T47D (cell line): ENCODE results near the gene ZIC3.
A peak's percentile ranks its signal among the peaks of the same experiment; 100 is the strongest.
"Not testable (repeated sequence)": the region's sequence is repeated elsewhere in the genome, so short reads cannot be mapped to it uniquely, and the experiment has no call there.

ENCODE experiments used
- DNase-seq, 2 experiments: peaks; one replicate each; pipeline versions ENCODE4 v3.0.0 to v3.0.0-alpha.2; 2011 to 2012; ENCODE audit warnings: low read depth in 1 of 2, low spot score in 1 of 2
- JUND ChIP-seq: IDR thresholded peaks from 2 replicates; pipeline ENCODE4 v1.6.1; 2012; ENCODE audit warnings: low read depth
- in situ Hi-C: cut with HindIII; loops from 2 replicates; pipeline ENCODE4 v1.10.0; 2016; ENCODE audit warnings: low sequenced_read_pairs, low pct_unique_long_range_greater_than_20kb

Gene ZIC3

GRCh38 chrX:137565921-137566745, at the start of gene ZIC3:
Gene ZIC3 (plus strand): TSS chrX:137566127. CDS start chrX:137566692, 565 bp downstream.
- DNase-seq: peak; percentile 79 to 95
- no peak for TF ChIP-seq JUND
- in situ Hi-C loops: no loop called here

- in situ Hi-C loops: no loop called here
These were observed 46.5 kb upstream of the ZIC3 start for GRCh38 chrX:137519459-137519858.

GRCh38 chrX:137545711-137546651, 19.9 kb upstream of the ZIC3 start:
- no peak for TF ChIP-seq JUND
- in situ Hi-C loops: no loop called here
- DNase-seq: no peak

More at GRCh38 chrX:137519459-137519858, 46.5 kb upstream of the ZIC3 start:
- no peak for TF ChIP-seq JUND
- DNase-seq: no peak

GRCh38 chrX:137547291-137547690, 18.6 kb upstream of the ZIC3 start:
- TF ChIP-seq JUND: no peak
- in situ Hi-C loops: no loop called here
- DNase-seq: no peak

GRCh38 chrX:137548261-137548660, 17.7 kb upstream of the ZIC3 start:
- no peak for DNase-seq
- in situ Hi-C loops: no loop called here
- no peak for TF ChIP-seq JUND

GRCh38 chrX:137549073-137549472, 16.9 kb upstream of the ZIC3 start:
- no peak for TF ChIP-seq JUND
- in situ Hi-C loops: no loop called here
- DNase-seq: no peak

- no peak for DNase-seq
- TF ChIP-seq JUND: no peak
- in situ Hi-C loops: no loop called here
These were observed 15.9 kb upstream of the ZIC3 start for GRCh38 chrX:137549851-137550664.

GRCh38 chrX:137550665-137551261, 15.2 kb upstream of the ZIC3 start:
- DNase-seq: no peak
- TF ChIP-seq JUND: no peak
- in situ Hi-C loops: no loop called here

GRCh38 chrX:137552098-137552497, 13.8 kb upstream of the ZIC3 start:
- in situ Hi-C loops, DNase-seq: not testable (repeated sequence)

- DNase-seq: no peak
- in situ Hi-C loops: no loop called here
- TF ChIP-seq JUND: no peak
These were observed 3.8 kb upstream of the ZIC3 start for GRCh38 chrX:137562096-137562495.

- DNase-seq: no peak
- TF ChIP-seq JUND: no peak
- in situ Hi-C loops: no loop called here
These were observed 2.0 kb upstream of the ZIC3 start for GRCh38 chrX:137563681-137564651.
